MG63 (cell line): ENCODE results near the gene UNC93A. TPM values are rescaled to one million over a fixed set of nuclear protein-coding genes. Genes with fewer than 3 reads are reported as not detected.
"Not testable (repeated sequence)": the region's sequence is repeated elsewhere in the genome, so short reads cannot be mapped to it uniquely, and the experiment has no call there.

Experiments used
- DNase-seq: peaks from one replicate; pipeline ENCODE4 v3.0.0-alpha.2; 2020
- H3K27me3 ChIP-seq: fragments of 250-450 bp; sonication (Bioruptor Pico); 2 replicates; pipeline ENCODE4 v1.5.1; 2020; ENCODE audit warnings: mild to moderate bottlenecking, moderate library complexity
- H3K36me3 ChIP-seq: fragments of 250-450 bp; sonication (Bioruptor Pico); 2 replicates; pipeline ENCODE4 v1.5.1; 2020; ENCODE audit warnings: mild to moderate bottlenecking, moderate library complexity
- H3K4me3 ChIP-seq: fragments of 250-450 bp; sonication (Bioruptor Pico); 2 replicates; pipeline ENCODE4 v1.5.1; 2020; ENCODE audit warnings: mild to moderate bottlenecking, moderate library complexity
- H3K9me3 ChIP-seq: fragments of 250-450 bp; sonication (Bioruptor Pico); 2 replicates; pipeline ENCODE4 v1.5.1; 2020; ENCODE audit warnings: mild to moderate bottlenecking, moderate library complexity
- total RNA-seq: library from RNA; depleted of rRNA; stranded (reverse); fragments of >200 nt; shearing (Covaris generic); gene quantifications from 2 replicates; pipeline ENCODE4 v1.2.3, GENCODE V29; 2014; ENCODE audit warnings: low replicate concordance

The UNC93A gene
- total RNA-seq, 1 experiment from 2014 or later = not detected

DNA sequence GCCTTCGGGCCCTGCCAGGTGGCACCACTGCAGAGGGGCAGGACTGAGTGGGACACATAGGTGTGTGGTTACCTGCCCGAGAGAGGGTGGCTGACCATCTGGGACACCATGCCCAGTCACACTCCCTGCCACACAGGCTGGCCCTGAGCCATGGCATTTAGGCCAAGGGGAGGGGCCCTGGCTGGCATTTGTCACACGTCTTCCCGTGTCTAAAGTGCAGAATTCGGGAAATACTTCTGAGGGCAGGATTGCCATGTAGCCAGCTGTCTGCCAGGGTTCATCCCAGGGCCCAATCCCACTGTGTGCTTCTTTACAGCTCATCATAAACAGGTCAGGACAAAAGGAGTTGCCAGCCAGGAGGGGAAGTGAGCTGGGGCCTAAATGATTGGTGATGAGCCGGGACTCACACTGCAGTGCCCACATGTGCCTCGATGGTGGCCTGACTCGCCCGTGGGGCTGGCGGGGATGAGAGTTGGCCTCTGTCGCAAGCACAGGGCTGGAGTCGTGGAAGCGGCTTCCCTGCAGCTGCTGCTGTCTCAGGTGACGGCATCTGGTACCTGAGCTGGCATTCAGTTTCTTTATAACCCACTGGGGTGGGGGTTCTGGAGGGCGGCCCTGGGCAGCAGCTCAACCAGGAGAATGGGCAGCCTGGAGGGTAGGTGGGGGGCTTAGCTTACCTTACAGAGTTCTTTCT lies 5.9 kb upstream of the UNC93A start:
- no peaks in the 10 kb centered on the region for H3K9me3 ChIP-seq

GRCh38 chr6:167287513-167288048 lies 3.5 kb upstream of the UNC93A start:
- no peaks in the 10 kb centered on the region for H3K36me3 ChIP-seq

More for the DNA sequence above, 5.9 kb upstream of the UNC93A start:
- DNase-seq = no peak
- Histone ChIP-seq H3K4me3 (no peak overlapping the region), H3K27me3 (peaks cover 3% of the 10 kb centered on the region; the same call in 1 of the 2 replicates), H3K36me3 (no peaks in the 10 kb centered on the region)

DNA sequence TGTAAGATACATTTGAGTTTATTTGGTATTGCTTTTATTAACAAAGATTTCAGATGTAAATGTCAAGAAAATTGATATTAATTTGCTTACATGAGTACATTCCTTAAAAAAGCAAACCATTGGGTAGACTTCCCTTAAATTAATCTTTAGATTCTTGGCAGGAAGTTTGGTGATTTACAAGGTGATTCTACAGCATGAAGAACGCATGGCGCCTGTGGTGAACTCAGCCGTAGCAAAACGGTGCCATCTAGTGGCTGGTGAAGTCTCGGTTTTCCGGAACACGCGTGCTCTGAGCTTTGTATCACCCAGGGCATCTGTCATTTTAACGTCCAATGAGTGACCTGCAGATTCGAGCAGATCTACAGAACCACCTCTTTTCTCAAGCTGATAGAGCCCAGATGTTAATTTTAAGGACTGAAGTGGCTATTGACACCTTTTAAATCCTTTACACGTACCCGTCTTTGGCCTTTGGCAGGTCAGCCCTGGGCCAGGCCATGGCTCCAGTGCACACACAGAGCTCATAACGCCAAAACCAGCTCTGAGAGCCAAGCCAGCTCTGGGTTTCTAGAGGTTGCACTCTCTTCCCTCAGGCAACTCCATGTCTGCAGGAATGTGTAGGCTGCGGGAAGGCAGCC lies 2.4 kb upstream of the UNC93A start:
- H3K27me3 ChIP-seq = peaks cover 15% of the 10 kb centered on the region
- not testable (repeated sequence) for DNase-seq, H3K36me3 ChIP-seq, H3K4me3 ChIP-seq, H3K9me3 ChIP-seq

More at GRCh38 chr6:167287513-167288048, 3.5 kb upstream of the UNC93A start:
- Histone ChIP-seq H3K4me3 (no peak overlapping the region), H3K27me3 (peaks cover 15% of the 10 kb centered on the region), H3K9me3 (no peaks in the 10 kb centered on the region)
- DNase-seq = no peak

GRCh38 chr6:167289291-167289690 lies 1.8 kb upstream of the UNC93A start:
- not testable (repeated sequence) for H3K9me3 ChIP-seq

GRCh38 chr6:167291623-167292300 lies 647 bp downstream of the UNC93A start:
- H3K27me3 ChIP-seq = peaks cover 15% of the 10 kb centered on the region
- no peaks in the 10 kb centered on the region for H3K36me3 ChIP-seq
- H3K4me3 ChIP-seq = no peak overlapping the region
- no peak for DNase-seq
- no peaks in the 10 kb centered on the region for H3K9me3 ChIP-seq

More at GRCh38 chr6:167289291-167289690, 1.8 kb upstream of the UNC93A start:
- peaks cover 15% of the 10 kb centered on the region for H3K27me3 ChIP-seq
- not testable (repeated sequence) for H3K36me3 ChIP-seq, DNase-seq, H3K4me3 ChIP-seq

- Histone ChIP-seq H3K9me3 (no peaks in the 10 kb centered on the region), H3K27me3 (peaks cover 15% of the 10 kb centered on the region), H3K36me3 (no peaks in the 10 kb centered on the region), H3K4me3 (no peak overlapping the region)
- no peak for DNase-seq
These were observed 1.4 kb downstream of the UNC93A start for GRCh38 chr6:167292301-167293087.

DNA sequence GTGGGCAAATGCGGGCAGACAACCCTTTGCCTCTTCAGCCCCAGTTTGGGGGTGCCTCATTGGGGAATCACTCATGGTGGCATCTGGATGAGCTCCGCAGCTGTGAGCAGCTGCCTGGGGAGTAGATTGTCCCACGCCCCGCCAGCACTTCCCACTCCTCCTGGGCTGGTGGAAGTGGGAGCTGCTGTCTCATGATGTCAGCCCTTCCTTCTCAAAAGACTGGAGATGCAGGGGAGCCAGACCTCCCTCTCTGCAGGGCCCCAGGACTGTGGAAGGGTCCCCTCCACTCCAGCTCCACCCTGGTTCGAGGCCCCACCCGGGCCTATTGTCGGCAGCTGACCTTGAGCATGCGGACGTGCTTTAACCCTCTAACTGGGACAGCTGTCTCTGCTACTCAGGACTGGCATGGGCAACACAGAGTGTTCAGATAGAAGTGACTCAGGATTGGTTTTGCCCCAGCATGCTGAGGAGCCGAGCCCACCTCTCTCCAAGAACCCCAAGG lies 2.0 kb downstream of the UNC93A start:
- peaks cover 15% of the 10 kb centered on the region for H3K27me3 ChIP-seq
- no peaks in the 10 kb centered on the region for H3K9me3 ChIP-seq
- H3K36me3 ChIP-seq = no peaks in the 10 kb centered on the region
- no peak overlapping the region for H3K4me3 ChIP-seq
- no peak for DNase-seq

GRCh38 chr6:167293590-167294091 lies 2.5 kb downstream of the UNC93A start:
- DNase-seq = no peak
- Histone ChIP-seq H3K4me3 (no peak overlapping the region), H3K9me3 (no peaks in the 10 kb centered on the region), H3K27me3 (peaks cover 15% of the 10 kb centered on the region), H3K36me3 (no peaks in the 10 kb centered on the region)

DNA sequence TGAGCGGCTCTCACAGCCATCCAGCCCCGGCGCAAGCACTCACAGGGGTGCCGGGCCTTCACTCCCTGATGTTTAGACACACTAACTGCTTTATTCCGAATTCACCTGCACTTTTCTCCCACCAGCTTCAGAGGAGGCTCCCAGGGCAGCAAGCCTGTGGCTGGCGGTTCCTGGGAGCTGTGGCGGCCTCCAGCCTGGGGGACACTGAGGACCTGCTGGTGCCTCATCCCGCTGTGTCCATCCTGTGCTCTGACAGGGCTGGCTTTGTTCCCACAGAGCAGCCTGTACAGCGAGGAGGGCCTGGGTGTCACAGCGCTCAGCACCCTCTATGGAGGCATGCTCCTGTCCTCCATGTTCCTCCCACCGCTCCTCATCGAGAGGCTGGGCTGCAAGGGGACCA lies 3.1 kb downstream of the UNC93A start:
- H3K4me3 ChIP-seq = no peak overlapping the region
- DNase-seq = no peak
- peaks cover 12% of the 10 kb centered on the region for H3K27me3 ChIP-seq
- H3K9me3 ChIP-seq = no peaks in the 10 kb centered on the region
- no peaks in the 10 kb centered on the region for H3K36me3 ChIP-seq

DNA sequence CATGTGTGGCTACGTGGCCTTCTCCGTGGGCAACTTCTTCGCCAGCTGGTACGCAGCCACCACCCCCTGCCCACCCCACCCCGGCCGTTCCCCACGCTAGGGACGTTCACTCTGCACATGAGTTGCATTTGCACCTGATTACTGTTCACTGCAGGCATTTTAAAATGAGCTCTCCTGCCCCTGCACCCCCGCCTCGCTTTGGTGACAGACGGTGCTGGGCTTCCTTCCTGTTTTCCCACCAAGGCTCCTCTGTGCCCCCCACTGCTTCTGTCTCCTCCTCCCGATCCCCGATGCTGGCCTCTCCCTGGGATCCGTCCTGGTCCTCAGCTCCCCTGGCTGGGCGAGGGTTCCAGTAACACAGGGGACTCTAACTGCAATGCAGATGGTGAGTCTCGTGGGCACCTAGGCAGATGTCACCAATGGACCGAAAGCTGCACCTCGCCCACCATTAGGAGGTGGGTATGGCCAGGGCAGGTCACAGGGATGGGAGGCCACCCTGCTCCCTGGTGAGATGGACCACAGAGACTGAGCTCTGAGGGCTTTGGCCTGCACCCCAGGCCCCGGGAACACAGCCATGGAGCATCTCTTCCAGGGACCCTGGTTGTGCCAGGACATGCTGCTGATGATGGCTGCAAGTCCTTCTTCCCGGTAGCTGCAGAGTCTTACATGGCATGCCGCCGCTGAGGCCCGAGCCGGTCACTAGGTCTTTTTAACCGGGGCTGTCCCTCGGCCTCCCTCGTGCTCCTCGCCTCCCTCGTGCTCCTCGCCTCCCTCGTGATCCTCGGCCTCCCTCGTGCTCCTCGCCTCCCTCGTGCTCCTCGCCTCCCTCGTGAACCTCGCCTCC lies 3.8 kb downstream of the UNC93A start:
- Histone ChIP-seq H3K27me3 (peaks cover 12% of the 10 kb centered on the region), H3K36me3 (no peaks in the 10 kb centered on the region), H3K9me3 (no peaks in the 10 kb centered on the region), H3K4me3 (no peak overlapping the region)
- no peak for DNase-seq

DNA sequence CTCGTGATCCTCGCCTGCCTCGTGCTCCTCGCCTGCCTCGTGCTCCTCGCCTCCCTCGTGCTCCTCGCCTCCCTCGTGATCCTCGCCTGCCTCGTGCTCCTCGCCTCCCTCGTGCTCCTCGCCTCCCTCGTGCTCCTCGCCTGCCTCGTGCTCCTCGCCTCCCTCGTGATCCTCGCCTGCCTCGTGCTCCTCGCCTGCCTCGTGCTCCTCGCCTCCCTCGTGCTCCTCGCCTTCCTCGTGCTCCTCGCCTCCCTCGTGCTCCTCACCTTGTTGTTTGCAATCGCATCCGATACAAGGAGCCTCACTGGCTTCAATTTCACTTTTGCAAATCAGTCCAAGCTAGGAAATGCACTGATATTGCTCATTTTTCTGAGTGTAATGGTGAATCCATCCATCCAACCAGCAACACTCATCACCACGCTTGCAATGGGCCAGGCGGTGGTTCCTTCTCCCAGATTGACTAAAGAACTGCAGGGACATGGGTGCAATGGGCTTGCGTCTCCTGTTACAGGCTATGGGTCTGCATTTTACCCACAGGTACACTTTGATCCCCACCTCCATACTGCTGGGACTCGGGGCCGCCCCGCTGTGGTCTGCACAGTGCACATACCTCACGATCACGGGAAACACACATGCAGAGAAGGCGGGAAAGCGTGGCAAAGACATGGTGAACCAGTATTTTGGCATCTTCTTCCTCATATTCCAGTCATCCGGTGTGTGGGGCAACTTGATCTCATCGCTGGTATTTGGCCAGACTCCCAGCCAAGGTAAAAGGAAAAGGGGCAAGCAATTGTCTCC lies 4.6 kb downstream of the UNC93A start:
- H3K4me3 ChIP-seq = no peak overlapping the region
- no peaks in the 10 kb centered on the region for H3K36me3 ChIP-seq
- H3K27me3 ChIP-seq = peaks cover 8% of the 10 kb centered on the region
- H3K9me3 ChIP-seq = no peaks in the 10 kb centered on the region
- DNase-seq = no peak

DNA sequence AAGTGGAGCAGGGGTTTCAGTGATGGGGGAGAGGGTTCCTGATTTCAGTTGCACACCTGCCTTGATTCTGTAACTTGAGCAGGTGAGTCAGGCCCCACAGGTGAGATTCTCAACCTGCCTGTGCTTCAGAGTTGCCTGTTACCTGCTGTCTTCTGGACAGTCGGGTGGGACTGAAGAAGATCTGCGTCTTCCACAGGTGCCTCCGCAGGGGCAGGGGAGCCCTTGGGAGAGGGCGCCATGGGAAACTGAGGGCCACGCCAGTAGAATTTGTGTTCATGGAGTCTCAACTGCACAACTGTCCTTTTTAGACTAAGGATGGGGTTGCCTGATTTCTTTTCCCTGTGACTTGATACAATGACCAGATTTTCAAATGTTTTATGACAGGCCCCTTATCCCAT lies 5.2 kb downstream of the UNC93A start:
- DNase-seq = no peak
- H3K9me3 ChIP-seq = no peaks in the 10 kb centered on the region
- no peak overlapping the region for H3K4me3 ChIP-seq
- H3K36me3 ChIP-seq = no peaks in the 10 kb centered on the region
- H3K27me3 ChIP-seq = peaks cover 4% of the 10 kb centered on the region

GRCh38 chr6:167296902-167297301 lies 5.8 kb downstream of the UNC93A start:
- no peak for DNase-seq
- no peaks in the 10 kb centered on the region for H3K27me3 ChIP-seq
- no peak overlapping the region for H3K4me3 ChIP-seq
- no peaks in the 10 kb centered on the region for H3K9me3 ChIP-seq
- H3K36me3 ChIP-seq = no peaks in the 10 kb centered on the region

GRCh38 chr6:167298127-167298526 lies 7.0 kb downstream of the UNC93A start:
- no peak for DNase-seq
- H3K4me3 ChIP-seq = no peak overlapping the region
- no peaks in the 10 kb centered on the region for H3K36me3 ChIP-seq
- no peaks in the 10 kb centered on the region for H3K9me3 ChIP-seq
- no peaks in the 10 kb centered on the region for H3K27me3 ChIP-seq
